Mononuclear cell (primary cell): ENCODE data around the gene TRIAP1. TPM values are rescaled to one million over a fixed set of nuclear protein-coding genes. Genes with fewer than 3 reads are reported as not detected.

Experiments
- H3K27me3 ChIP-seq: 2 replicates; pipeline ENCODE4 v1.6.0; 2011; ENCODE audit warnings: low read length, control low read depth; ENCODE audit not compliant: insufficient read depth
- H3K4me1 ChIP-seq: 2 replicates; pipeline ENCODE4 v1.5.1; 2011; ENCODE audit warnings: mild to moderate bottlenecking, low read length, control low read depth; ENCODE audit not compliant: insufficient read depth
- H3K4me3 ChIP-seq: 2 replicates; pipeline ENCODE4 v1.5.1; 2011; ENCODE audit warnings: mild to moderate bottlenecking, low read length, moderate library complexity
- H3K9me3 ChIP-seq: 2 replicates; pipeline ENCODE4 v1.5.1; 2011; ENCODE audit warnings: low read depth, mild to moderate bottlenecking, control low read depth, low read length
- total RNA-seq: library from RNA; depleted of rRNA; stranded (reverse); fragments of >200 nt; gene quantifications from one replicate; pipeline ENCODE4 v1.2.3, GENCODE V29; 2012

TRIAP1 gene
- total RNA-seq, 1 donor, result 25.6 TPM

GRCh38 chr12:120421701-120422100 lies 24.5 kb downstream of the TRIAP1 start:
- Histone ChIP-seq H3K4me1 (no peaks in the 10 kb centered on the region), H3K4me3 (no peak overlapping the region), H3K9me3 (no peaks in the 10 kb centered on the region), H3K27me3 (no peaks in the 10 kb centered on the region)

- H3K4me1 ChIP-seq, result no peaks in the 10 kb centered on the region
- no peaks in the 10 kb centered on the region for H3K27me3 ChIP-seq
- no peaks in the 10 kb centered on the region for H3K9me3 ChIP-seq
- H3K4me3 ChIP-seq, result no peak overlapping the region
These were observed 28.1 kb downstream of the TRIAP1 start for GRCh38 chr12:120417917-120418580.

- H3K9me3 ChIP-seq, result no peaks in the 10 kb centered on the region
- no peak overlapping the region for H3K4me3 ChIP-seq
- H3K27me3 ChIP-seq, result no peaks in the 10 kb centered on the region
- H3K4me1 ChIP-seq, result no peaks in the 10 kb centered on the region
These were observed 29.5 kb downstream of the TRIAP1 start for GRCh38 chr12:120416490-120417216.

- Histone ChIP-seq H3K27me3 (no peaks in the 10 kb centered on the region), H3K4me1 (no peaks in the 10 kb centered on the region), H3K4me3 (no peak overlapping the region), H3K9me3 (no peaks in the 10 kb centered on the region)
These were observed 32.1 kb downstream of the TRIAP1 start for GRCh38 chr12:120413901-120414695.

GRCh38 chr12:120412421-120412820 lies 33.8 kb downstream of the TRIAP1 start:
- Histone ChIP-seq H3K4me3 (no peak overlapping the region), H3K9me3 (no peaks in the 10 kb centered on the region), H3K4me1 (no peaks in the 10 kb centered on the region), H3K27me3 (no peaks in the 10 kb centered on the region)

- H3K27me3 ChIP-seq, result no peaks in the 10 kb centered on the region
- H3K4me1 ChIP-seq, result no peaks in the 10 kb centered on the region
- H3K4me3 ChIP-seq, result no peak overlapping the region
- no peaks in the 10 kb centered on the region for H3K9me3 ChIP-seq
These were observed 37.4 kb downstream of the TRIAP1 start for GRCh38 chr12:120408771-120409170.

GRCh38 chr12:120406553-120406952 lies 39.6 kb downstream of the TRIAP1 start:
- no peak overlapping the region for H3K4me3 ChIP-seq
- no peaks in the 10 kb centered on the region for H3K4me1 ChIP-seq
- no peaks in the 10 kb centered on the region for H3K27me3 ChIP-seq
- H3K9me3 ChIP-seq, result no peaks in the 10 kb centered on the region

- Histone ChIP-seq H3K4me3 (no peak overlapping the region), H3K4me1 (no peaks in the 10 kb centered on the region), H3K27me3 (no peaks in the 10 kb centered on the region), H3K9me3 (no peaks in the 10 kb centered on the region)
These were observed 40.1 kb downstream of the TRIAP1 start for GRCh38 chr12:120406069-120406468.

GRCh38 chr12:120404271-120404670 lies 41.9 kb downstream of the TRIAP1 start:
- Histone ChIP-seq H3K4me1 (no peaks in the 10 kb centered on the region), H3K27me3 (no peaks in the 10 kb centered on the region), H3K9me3 (no peaks in the 10 kb centered on the region), H3K4me3 (no peak overlapping the region)

GRCh38 chr12:120403869-120404268 lies 42.3 kb downstream of the TRIAP1 start:
- Histone ChIP-seq H3K4me3 (no peak overlapping the region), H3K9me3 (no peaks in the 10 kb centered on the region), H3K27me3 (no peaks in the 10 kb centered on the region), H3K4me1 (no peaks in the 10 kb centered on the region)

- Histone ChIP-seq H3K9me3 (no peaks in the 10 kb centered on the region), H3K4me1 (no peaks in the 10 kb centered on the region), H3K27me3 (no peaks in the 10 kb centered on the region), H3K4me3 (no peak overlapping the region)
These were observed 44.0 kb downstream of the TRIAP1 start for GRCh38 chr12:120402217-120402616.

- Histone ChIP-seq H3K9me3 (no peaks in the 10 kb centered on the region), H3K4me1 (no peaks in the 10 kb centered on the region), H3K4me3 (no peak overlapping the region), H3K27me3 (peaks cover 3% of the 10 kb centered on the region)
These were observed 46.7 kb downstream of the TRIAP1 start for GRCh38 chr12:120399531-120399930.

- H3K9me3 ChIP-seq, result no peaks in the 10 kb centered on the region
- H3K4me3 ChIP-seq, result no peak overlapping the region
- no peaks in the 10 kb centered on the region for H3K4me1 ChIP-seq
- H3K27me3 ChIP-seq, result peaks cover 3% of the 10 kb centered on the region
These were observed 48.2 kb downstream of the TRIAP1 start for GRCh38 chr12:120397824-120398540.

- H3K9me3 ChIP-seq, result no peaks in the 10 kb centered on the region
- no peaks in the 10 kb centered on the region for H3K4me1 ChIP-seq
- peaks cover 3% of the 10 kb centered on the region for H3K27me3 ChIP-seq
- no peak overlapping the region for H3K4me3 ChIP-seq
These were observed 51.5 kb downstream of the TRIAP1 start for GRCh38 chr12:120394483-120395367.
